ENCODE measurements around the gene BAK1. TPM values are rescaled to one million over a fixed set of nuclear protein-coding genes. Genes with fewer than 3 reads are reported as not detected.
"Not testable (repeated sequence)": the region's sequence is repeated elsewhere in the genome, so short reads cannot be mapped to it uniquely, and the experiment has no call there.

The BAK1 gene
- total RNA-seq, 6 experiments from 2014 or later, result 4.4 to 11.4 (median 6.5) TPM

DNA sequence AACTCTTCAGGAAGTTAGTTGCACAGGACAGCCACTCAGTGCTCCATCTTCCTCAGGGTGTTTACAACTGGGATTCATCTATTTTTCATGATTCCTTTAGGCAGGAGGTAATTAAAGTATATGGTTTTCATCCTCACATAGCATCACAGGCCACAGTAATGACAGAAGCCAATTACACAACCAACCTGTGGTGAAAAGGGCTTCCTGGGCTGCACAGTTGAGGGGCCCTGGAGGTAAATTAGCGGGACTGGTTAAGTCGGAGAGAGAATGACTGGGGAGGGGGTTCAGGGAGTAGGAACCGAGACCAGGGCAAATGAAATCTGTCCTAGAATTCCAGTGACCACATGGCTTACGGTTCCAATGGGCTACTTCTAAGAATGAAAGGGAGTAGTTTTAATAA is 37.0 kb downstream of the BAK1 start:
- intact Hi-C loops (cut with DNase I), result no loop called here

DNA sequence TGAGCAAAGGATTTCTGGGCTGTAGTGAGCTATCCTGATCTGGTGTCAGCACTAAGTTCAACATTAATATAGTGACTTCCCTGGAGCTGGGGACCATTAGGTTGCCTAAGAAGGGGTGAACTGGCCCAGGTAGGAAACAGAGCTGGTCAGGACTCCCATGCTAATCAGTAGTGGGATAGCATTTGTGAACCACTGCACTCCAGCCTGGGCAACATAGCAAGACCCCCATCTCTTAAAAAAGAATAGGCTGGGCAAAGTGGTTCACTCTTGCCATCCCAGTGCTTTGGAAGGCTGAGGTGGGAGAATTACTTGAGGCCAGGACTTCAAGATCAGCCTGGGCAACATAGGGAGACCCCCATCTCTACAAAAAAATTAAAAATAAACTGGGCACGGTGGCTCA is 39.3 kb downstream of the BAK1 start:
- 100% methylated on average over 1 of the region's 1 CpG for WGBS (ENCODE audit: insufficient coverage, low coverage, low lambda C conversion rate, missing lambda C conversion rate)
- ATAC-seq (no peak), DNase-seq (no peak)
- Histone ChIP-seq H3K9me3 (no peaks in the 10 kb centered on the region), H3K36me3 (no peaks in the 10 kb centered on the region), H3K4me3 (no peak overlapping the region), H3K27me3 (no peaks in the 10 kb centered on the region), H3K4me1 (no peaks in the 10 kb centered on the region), H3K27ac (no peak overlapping the region)
- TF ChIP-seq, protein P1, sequence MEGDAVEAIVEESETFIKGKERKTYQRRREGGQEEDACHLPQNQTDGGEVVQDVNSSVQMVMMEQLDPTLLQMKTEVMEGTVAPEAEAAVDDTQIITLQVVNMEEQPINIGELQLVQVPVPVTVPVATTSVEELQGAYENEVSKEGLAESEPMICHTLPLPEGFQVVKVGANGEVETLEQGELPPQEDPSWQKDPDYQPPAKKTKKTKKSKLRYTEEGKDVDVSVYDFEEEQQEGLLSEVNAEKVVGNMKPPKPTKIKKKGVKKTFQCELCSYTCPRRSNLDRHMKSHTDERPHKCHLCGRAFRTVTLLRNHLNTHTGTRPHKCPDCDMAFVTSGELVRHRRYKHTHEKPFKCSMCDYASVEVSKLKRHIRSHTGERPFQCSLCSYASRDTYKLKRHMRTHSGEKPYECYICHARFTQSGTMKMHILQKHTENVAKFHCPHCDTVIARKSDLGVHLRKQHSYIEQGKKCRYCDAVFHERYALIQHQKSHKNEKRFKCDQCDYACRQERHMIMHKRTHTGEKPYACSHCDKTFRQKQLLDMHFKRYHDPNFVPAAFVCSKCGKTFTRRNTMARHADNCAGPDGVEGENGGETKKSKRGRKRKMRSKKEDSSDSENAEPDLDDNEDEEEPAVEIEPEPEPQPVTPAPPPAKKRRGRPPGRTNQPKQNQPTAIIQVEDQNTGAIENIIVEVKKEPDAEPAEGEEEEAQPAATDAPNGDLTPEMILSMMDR (IDR thresholded peaks at IDR 0.05), result no peak
- TF ChIP-seq POLR2A (IDR thresholded peaks at IDR 0.05), result no peak
- intact Hi-C loops (cut with DNase I), result no loop called here

More for the DNA sequence above, 37.0 kb downstream of the BAK1 start:
- DNase-seq, result no peak
- no peaks in the 10 kb centered on the region for H3K36me3 ChIP-seq
- no peak overlapping the region for H3K4me3 ChIP-seq
- H3K9me3 ChIP-seq, result no peaks in the 10 kb centered on the region
- TF ChIP-seq, protein P1 (IDR thresholded peaks at IDR 0.05), result no peak
- TF ChIP-seq POLR2A (IDR thresholded peaks at IDR 0.05), result no peak
- no peak overlapping the region for H3K27ac ChIP-seq
- 63% methylated on average over 4 of the region's 4 CpGs for WGBS (ENCODE audit: insufficient coverage, low coverage, low lambda C conversion rate, missing lambda C conversion rate)
- no peaks in the 10 kb centered on the region for H3K4me1 ChIP-seq
- ATAC-seq, result no peak
- no peaks in the 10 kb centered on the region for H3K27me3 ChIP-seq

DNA sequence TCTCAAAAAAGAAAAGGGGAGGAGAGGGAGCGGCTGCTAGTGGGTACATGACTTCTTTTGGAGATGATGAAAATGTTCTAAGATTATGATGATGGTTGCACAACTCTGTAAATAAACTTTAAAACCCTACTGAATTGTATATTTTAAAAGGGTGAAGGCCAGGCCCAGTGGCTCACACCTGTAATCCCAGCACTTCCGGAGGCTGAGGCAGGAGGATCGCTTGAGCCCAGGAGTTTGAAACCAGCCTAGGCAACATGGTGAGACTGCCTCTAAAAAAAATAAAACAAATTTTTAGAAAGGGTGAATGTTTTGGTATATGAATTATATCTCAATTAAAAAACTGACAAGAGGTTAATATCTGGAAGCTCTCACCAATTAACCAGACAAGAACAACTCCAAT is 45.4 kb downstream of the BAK1 start:
- 97% methylated on average over 3 of the region's 3 CpGs for WGBS (ENCODE audit: insufficient coverage, low coverage, low lambda C conversion rate, missing lambda C conversion rate)
- no peak for TF ChIP-seq POLR2A (IDR thresholded peaks at IDR 0.05)
- TF ChIP-seq, protein P1 (IDR thresholded peaks at IDR 0.05), result no peak

DNA sequence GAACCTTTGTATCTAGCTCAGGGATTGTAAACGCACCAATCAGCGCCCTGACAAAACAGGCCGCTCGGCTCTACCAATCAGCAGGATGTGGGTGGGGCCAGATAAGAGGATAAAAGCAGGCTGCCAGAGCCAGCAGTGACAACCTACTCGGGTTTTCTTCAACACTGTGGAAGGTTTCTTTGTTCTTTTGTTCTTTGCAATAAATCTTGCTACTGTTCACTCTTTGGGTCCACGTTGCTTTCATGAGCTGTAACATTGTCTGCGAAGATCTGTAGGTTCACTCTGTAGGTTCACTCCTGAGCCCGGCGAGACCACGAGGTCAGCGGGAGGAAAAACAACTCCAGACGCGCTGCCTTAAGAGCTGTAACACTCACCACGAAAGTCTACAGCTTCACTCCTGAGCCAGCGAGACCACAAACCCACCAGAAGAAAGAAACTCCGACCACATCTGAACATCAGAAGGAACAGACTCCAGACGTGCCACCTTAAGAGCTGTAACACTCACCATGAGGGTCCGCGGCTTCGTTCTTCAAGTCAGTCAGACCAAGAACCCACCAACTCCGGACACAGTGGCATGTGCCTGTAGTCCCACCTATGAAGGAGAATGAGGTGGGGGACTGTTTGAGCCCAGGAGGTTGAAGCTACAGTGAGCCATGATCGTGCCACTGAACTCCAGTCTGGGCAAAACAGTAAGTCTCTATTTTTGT is 46.8 kb downstream of the BAK1 start:
- WGBS (ENCODE audit: insufficient coverage, low coverage, low lambda C conversion rate, missing lambda C conversion rate), result 72% methylated on average over 20 of the region's 22 CpGs
- H3K4me3 ChIP-seq; H3K4me1 ChIP-seq; intact Hi-C loops (cut with DNase I); H3K36me3 ChIP-seq; H3K9me3 ChIP-seq; H3K27me3 ChIP-seq; ATAC-seq; H3K27ac ChIP-seq; DNase-seq: not testable (repeated sequence)

More for the DNA sequence above, 45.4 kb downstream of the BAK1 start:
- Histone ChIP-seq H3K9me3 (no peaks in the 10 kb centered on the region), H3K4me1 (no peaks in the 10 kb centered on the region), H3K4me3 (no peak overlapping the region), H3K27me3 (no peaks in the 10 kb centered on the region), H3K27ac (no peak overlapping the region), H3K36me3 (no peaks in the 10 kb centered on the region)
- no peak for DNase-seq
- ATAC-seq, result no peak
- intact Hi-C loops (cut with DNase I), result no loop called here

DNA sequence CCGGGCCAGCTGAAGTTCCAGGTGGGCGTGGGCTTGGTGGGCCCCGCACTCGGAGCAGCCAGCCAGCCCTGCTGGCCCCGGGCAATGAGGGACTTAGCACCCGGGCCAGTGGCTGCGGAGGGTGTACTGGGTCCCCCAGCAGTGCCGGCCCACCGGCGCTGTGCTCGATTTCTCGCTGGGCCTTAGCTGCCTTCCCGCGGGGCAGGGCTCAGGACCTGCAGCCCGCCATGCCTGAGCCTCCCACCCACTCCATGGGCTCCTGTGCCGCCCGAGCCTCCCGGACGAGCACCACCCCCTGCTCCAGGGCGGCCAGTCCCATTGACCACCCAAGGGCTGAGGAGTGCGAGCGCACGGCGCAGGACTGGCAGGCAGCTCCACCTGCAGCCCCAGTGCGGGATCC is 47.6 kb downstream of the BAK1 start:
- H3K4me1 ChIP-seq; H3K36me3 ChIP-seq; H3K27me3 ChIP-seq; ATAC-seq; DNase-seq; H3K27ac ChIP-seq; H3K9me3 ChIP-seq; H3K4me3 ChIP-seq; intact Hi-C loops (cut with DNase I): not testable (repeated sequence)
- WGBS (ENCODE audit: insufficient coverage, low coverage, low lambda C conversion rate, missing lambda C conversion rate), result no CpG with 5 or more reads among the region's 25 CpGs

DNA sequence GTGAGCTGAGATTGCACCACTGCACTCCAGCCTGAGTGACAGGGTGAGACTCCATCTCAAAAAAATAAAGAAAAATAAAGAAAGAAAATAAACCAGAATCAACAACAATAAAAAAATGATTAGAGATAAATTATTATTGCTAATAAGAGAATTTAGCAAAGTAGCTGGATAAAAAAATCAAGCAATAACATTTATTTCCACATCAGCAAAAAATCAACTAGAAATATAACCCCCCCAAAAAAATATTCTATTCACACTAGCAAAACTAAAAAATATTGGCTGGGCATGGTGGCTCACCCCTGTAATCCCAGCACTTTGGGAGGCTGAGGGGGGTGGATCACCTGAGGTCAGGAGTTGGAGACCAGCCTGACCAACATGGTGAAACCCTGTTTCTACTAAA is 49.5 kb downstream of the BAK1 start:
- H3K4me1 ChIP-seq; H3K4me3 ChIP-seq; ATAC-seq; H3K27me3 ChIP-seq; H3K27ac ChIP-seq; DNase-seq; intact Hi-C loops (cut with DNase I); H3K36me3 ChIP-seq; H3K9me3 ChIP-seq: not testable (repeated sequence)

Small RNA genes within 50 kb of the gene (small RNA-seq; reads per million reads assigned to genes)
- 0 reads per million in 2 experiments for gene RF00017

Other genes with a start within 250 kb of the BAK1 start
- 1 to 10 TPM in 3 of 6 experiments, under 1 TPM in 2, not detected in 1; 0.29 to 4.4 (median 1.3) TPM for gene KIFC1, start 188.5 kb downstream of the BAK1 start, total RNA-seq
- 10 to 100 TPM; 14.7 to 21.3 (median 18.3) TPM for gene PHF1, start 169.3 kb downstream of the BAK1 start, total RNA-seq
- gene CUTA, start 162.2 kb downstream of the BAK1 start, total RNA-seq, result 100 to 1,000 TPM in 3 of 6 experiments, 10 to 100 TPM in 3; 81.4 to 114 (median 97.4) TPM
- gene SYNGAP1, start 160.2 kb downstream of the BAK1 start, total RNA-seq, result 1 to 10 TPM; 1.8 to 4.1 (median 2.8) TPM
- 1 to 10 TPM; 2.5 to 3.8 (median 2.9) TPM for gene ZBTB9, start 125.7 kb downstream of the BAK1 start, total RNA-seq
- gene ITPR3, start 41.0 kb upstream of the BAK1 start, total RNA-seq, result 1 to 10 TPM in 4 of 6 experiments, under 1 TPM in 2; 0.79 to 3.5 (median 1.6) TPM
- 10 to 100 TPM; 23.7 to 38.4 (median 31.5) TPM for gene UQCC2, start 131.4 kb upstream of the BAK1 start, total RNA-seq
- gene IP6K3, start 166.6 kb upstream of the BAK1 start, total RNA-seq, result 10 to 100 TPM in 3 of 6 experiments, 1 to 10 TPM in 3; 4.8 to 28.0 (median 9.7) TPM
- gene LEMD2, start 208.9 kb upstream of the BAK1 start, total RNA-seq, result 10 to 100 TPM; 17.8 to 28.0 (median 21.8) TPM
- not detected for gene MLN, start 223.7 kb upstream of the BAK1 start, total RNA-seq